OCI-LY1 (cell line): ENCODE measurements around the gene MIER3.

Experiments
- EZH2 ChIP-seq: fragments of 200-600 bp; sonication (generic), shearing (Covaris generic); IDR thresholded peaks from 2 replicates; pipeline ENCODE4 v1.8.0; 2017; ENCODE audit warnings: borderline replicate concordance, mixed run types, mild to moderate bottlenecking, antibody characterized with exemption, low read length, moderate library complexity, mixed read lengths
- TF ChIP-seq, protein P1 (sequence below): fragments of 200-600 bp; sonication (generic), shearing (Covaris generic); IDR thresholded peaks from 2 replicates; pipeline ENCODE4 v1.5.1; 2017; ENCODE audit warnings: mild to moderate bottlenecking, antibody characterized with exemption, low read length, moderate library complexity, mixed read lengths

DNA sequence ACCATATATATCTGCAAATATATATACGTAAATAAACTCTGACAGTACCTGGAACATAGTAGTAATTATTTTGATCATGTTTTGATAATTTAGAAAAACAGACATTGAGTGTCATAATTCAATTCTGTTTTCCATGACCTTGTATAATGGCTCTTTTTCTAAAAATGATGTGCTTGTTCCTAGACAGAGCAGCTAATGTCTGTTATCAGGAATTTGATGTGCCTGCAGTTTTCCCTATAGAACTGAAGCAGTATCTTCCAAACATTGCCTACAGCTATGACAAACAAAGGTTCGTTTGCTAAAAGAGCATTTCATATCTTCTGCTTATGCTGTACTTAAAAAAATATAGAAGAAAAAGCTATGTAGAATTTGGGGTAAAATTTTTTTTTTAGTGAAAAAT lies 37.2 kb downstream of the MIER3 start:
- TF ChIP-seq, protein P1, sequence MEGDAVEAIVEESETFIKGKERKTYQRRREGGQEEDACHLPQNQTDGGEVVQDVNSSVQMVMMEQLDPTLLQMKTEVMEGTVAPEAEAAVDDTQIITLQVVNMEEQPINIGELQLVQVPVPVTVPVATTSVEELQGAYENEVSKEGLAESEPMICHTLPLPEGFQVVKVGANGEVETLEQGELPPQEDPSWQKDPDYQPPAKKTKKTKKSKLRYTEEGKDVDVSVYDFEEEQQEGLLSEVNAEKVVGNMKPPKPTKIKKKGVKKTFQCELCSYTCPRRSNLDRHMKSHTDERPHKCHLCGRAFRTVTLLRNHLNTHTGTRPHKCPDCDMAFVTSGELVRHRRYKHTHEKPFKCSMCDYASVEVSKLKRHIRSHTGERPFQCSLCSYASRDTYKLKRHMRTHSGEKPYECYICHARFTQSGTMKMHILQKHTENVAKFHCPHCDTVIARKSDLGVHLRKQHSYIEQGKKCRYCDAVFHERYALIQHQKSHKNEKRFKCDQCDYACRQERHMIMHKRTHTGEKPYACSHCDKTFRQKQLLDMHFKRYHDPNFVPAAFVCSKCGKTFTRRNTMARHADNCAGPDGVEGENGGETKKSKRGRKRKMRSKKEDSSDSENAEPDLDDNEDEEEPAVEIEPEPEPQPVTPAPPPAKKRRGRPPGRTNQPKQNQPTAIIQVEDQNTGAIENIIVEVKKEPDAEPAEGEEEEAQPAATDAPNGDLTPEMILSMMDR, result no peak
- TF ChIP-seq EZH2, result no peak
